SU-DHL-6 (cell line): ENCODE measurements around the gene AGO1.

ENCODE experiments used
- EZH2phosphoT487 ChIP-seq: fragments of 200-600 bp; sonication (generic), shearing (Covaris generic); conservative IDR thresholded peaks from 2 replicates; pipeline ENCODE4 v1.6.1; 2018; ENCODE audit warnings: mild to moderate bottlenecking, antibody characterized with exemption, low read length, moderate library complexity, mixed read lengths
- TF ChIP-seq, protein P1 (sequence below): fragments of 200-600 bp; sonication (generic); IDR thresholded peaks from one replicate; pipeline ENCODE4 v1.5.1; 2017; ENCODE audit warnings: antibody characterized with exemption, mild to moderate bottlenecking, low read length, moderate library complexity; ENCODE audit not compliant: insufficient read depth, poor library complexity, severe bottlenecking

DNA sequence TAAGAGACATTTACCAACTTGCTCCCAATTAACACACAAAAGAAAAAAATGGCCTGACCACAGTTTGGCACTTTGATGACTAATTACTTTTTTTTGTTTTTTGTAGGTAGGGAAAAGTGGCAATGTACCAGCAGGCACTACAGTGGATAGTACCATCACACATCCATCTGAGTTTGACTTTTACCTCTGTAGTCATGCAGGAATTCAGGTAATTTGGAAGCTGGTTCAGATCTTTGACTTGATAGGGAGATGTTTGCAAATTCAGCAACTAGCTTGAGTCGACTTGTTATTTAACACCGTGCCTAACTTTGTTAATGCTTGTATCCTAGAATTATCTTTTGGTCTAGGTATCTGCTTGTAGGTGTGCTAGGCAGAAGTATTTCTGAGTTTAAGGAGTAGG, 33.0 kb upstream of the AGO1 start:
- TF ChIP-seq, protein P1, sequence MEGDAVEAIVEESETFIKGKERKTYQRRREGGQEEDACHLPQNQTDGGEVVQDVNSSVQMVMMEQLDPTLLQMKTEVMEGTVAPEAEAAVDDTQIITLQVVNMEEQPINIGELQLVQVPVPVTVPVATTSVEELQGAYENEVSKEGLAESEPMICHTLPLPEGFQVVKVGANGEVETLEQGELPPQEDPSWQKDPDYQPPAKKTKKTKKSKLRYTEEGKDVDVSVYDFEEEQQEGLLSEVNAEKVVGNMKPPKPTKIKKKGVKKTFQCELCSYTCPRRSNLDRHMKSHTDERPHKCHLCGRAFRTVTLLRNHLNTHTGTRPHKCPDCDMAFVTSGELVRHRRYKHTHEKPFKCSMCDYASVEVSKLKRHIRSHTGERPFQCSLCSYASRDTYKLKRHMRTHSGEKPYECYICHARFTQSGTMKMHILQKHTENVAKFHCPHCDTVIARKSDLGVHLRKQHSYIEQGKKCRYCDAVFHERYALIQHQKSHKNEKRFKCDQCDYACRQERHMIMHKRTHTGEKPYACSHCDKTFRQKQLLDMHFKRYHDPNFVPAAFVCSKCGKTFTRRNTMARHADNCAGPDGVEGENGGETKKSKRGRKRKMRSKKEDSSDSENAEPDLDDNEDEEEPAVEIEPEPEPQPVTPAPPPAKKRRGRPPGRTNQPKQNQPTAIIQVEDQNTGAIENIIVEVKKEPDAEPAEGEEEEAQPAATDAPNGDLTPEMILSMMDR, result no peak
- no peak for TF ChIP-seq EZH2phosphoT487
